Mesenchymal stem cell (in vitro differentiated cells and primary cell): ENCODE data around the gene RNF169. TPM values are rescaled to one million over a fixed set of nuclear protein-coding genes. Genes with fewer than 3 reads are reported as not detected.

Source experiments
- DNase-seq: peaks from one replicate; pipeline ENCODE4 v3.0.0-alpha.2; 2013
- H2AFZ ChIP-seq: one replicate; pipeline ENCODE4 v1.6.1; 2013; ENCODE audit warnings: low read depth, mild to moderate bottlenecking, control low read depth, inconsistent platforms, low read length, moderate library complexity
- H2AK5ac ChIP-seq: 2 replicates; pipeline ENCODE4 v1.6.1; 2013; ENCODE audit warnings: low read length, moderate library complexity, mild to moderate bottlenecking, inconsistent platforms; ENCODE audit not compliant: severe bottlenecking
- H2BK120ac ChIP-seq: one replicate; pipeline ENCODE4 v1.6.1; 2013; ENCODE audit warnings: low read depth, mild to moderate bottlenecking, inconsistent platforms, low read length, moderate library complexity
- H2BK12ac ChIP-seq, 2 experiments: one replicate each; pipeline ENCODE4 v1.6.1; 2013; ENCODE audit warnings: inconsistent platforms in 2 of 2, low read length in 2 of 2, mild to moderate bottlenecking in 2 of 2, moderate library complexity in 2 of 2, control low read depth in 1 of 2
- H2BK15ac ChIP-seq: one replicate; pipeline ENCODE4 v1.6.1; 2013; ENCODE audit warnings: mild to moderate bottlenecking, low read depth, inconsistent platforms; ENCODE audit not compliant: poor library complexity, severe bottlenecking
- H2BK5ac ChIP-seq: 2 replicates; pipeline ENCODE4 v1.6.1; 2013; ENCODE audit warnings: low read depth, mild to moderate bottlenecking, low read length, control low read depth, inconsistent platforms; ENCODE audit not compliant: poor library complexity, severe bottlenecking
- H3K14ac ChIP-seq, 2 experiments: one replicate each; pipeline ENCODE4 v1.6.1; 2013; ENCODE audit warnings: inconsistent platforms in 2 of 2, low read length in 2 of 2, control low read depth in 1 of 2, mild to moderate bottlenecking in 1 of 2, moderate library complexity in 1 of 2
- H3K18ac ChIP-seq, 2 experiments: one replicate each; pipeline ENCODE4 v1.6.1; 2013; ENCODE audit warnings: inconsistent platforms in 2 of 2, low read length in 2 of 2, control low read depth in 1 of 2, low read depth in 1 of 2, mild to moderate bottlenecking in 1 of 2
- H3K23ac ChIP-seq, 2 experiments: one replicate each; pipeline ENCODE4 v1.6.1; 2013; ENCODE audit warnings: inconsistent platforms in 2 of 2, low read length in 2 of 2, mild to moderate bottlenecking in 2 of 2, moderate library complexity in 2 of 2, control low read depth in 1 of 2
- H3K27ac ChIP-seq: 2 replicates; pipeline ENCODE4 v1.5.1; 2013; ENCODE audit warnings: mild to moderate bottlenecking, moderate library complexity, low read length, control low read depth, inconsistent platforms; ENCODE audit not compliant: poor library complexity, severe bottlenecking
- H3K27me3 ChIP-seq, 2 experiments: 2 replicates each; pipeline versions ENCODE4 v1.6.1 to v1.7.0; 2013; ENCODE audit warnings: low read length in 2 of 2, mild to moderate bottlenecking in 2 of 2, moderate library complexity in 2 of 2, control low read depth in 1 of 2, inconsistent platforms in 1 of 2; ENCODE audit not compliant: control insufficient read depth in 1 of 2, insufficient read depth in 1 of 2
- H3K36me3 ChIP-seq, 2 experiments: 2 replicates each; pipeline versions ENCODE4 v1.6.1 to v1.7.0; 2013; ENCODE audit warnings: low read length in 2 of 2, control low read depth in 1 of 2, inconsistent platforms in 1 of 2, low read depth in 1 of 2, mild to moderate bottlenecking in 1 of 2; ENCODE audit not compliant: insufficient read depth in 2 of 2, control insufficient read depth in 1 of 2
- H3K4ac ChIP-seq, 2 experiments: one replicate each; pipeline ENCODE4 v1.6.1; 2013; ENCODE audit warnings: inconsistent platforms in 2 of 2, low read length in 2 of 2, mild to moderate bottlenecking in 2 of 2, moderate library complexity in 2 of 2, control low read depth in 1 of 2, low read depth in 1 of 2
- H3K4me1 ChIP-seq: 2 replicates; pipeline ENCODE4 v1.6.1; 2013; ENCODE audit warnings: low read depth, low read length, control low read depth; ENCODE audit not compliant: control insufficient read depth, insufficient read depth
- H3K4me2 ChIP-seq: 2 replicates; pipeline ENCODE4 v1.6.1; 2013; ENCODE audit warnings: low read length, mild to moderate bottlenecking, inconsistent platforms; ENCODE audit not compliant: poor library complexity, severe bottlenecking
- H3K4me3 ChIP-seq, 2 experiments: 2 replicates each; pipeline versions ENCODE4 v1.5.1 to v1.7.0; 2013; ENCODE audit warnings: low read length in 2 of 2, mild to moderate bottlenecking in 2 of 2, control low read depth in 1 of 2, low read depth in 1 of 2; ENCODE audit not compliant: insufficient read depth in 1 of 2
- H3K79me1 ChIP-seq: replicated peaks from 2 replicates; pipeline ENCODE4 v1.6.1; 2013; ENCODE audit warnings: mild to moderate bottlenecking, control low read depth, low read length, inconsistent platforms; ENCODE audit not compliant: poor library complexity, severe bottlenecking
- H3K9ac ChIP-seq: 2 replicates; pipeline ENCODE4 v1.7.0; 2013; ENCODE audit warnings: mild to moderate bottlenecking, low read length, moderate library complexity
- H3K9me3 ChIP-seq: 2 replicates; pipeline ENCODE4 v1.7.0; 2013; ENCODE audit warnings: mild to moderate bottlenecking, low read length; ENCODE audit not compliant: control insufficient read depth
- H4K8ac ChIP-seq: one replicate; pipeline ENCODE4 v1.6.1; 2013; ENCODE audit warnings: inconsistent platforms, mild to moderate bottlenecking, low read length, moderate library complexity
- H4K91ac ChIP-seq: one replicate; pipeline ENCODE4 v1.6.1; 2013; ENCODE audit warnings: mild to moderate bottlenecking, low read length, inconsistent platforms
- WGBS: methylation state at CpG from one replicate; pipeline ENCODE4 v1.1.7; 2013; ENCODE audit warnings: mixed read lengths; 5-methylcytosine and 5-hydroxymethylcytosine counted together
- polyA plus RNA-seq, 2 experiments: library from polyadenylated mRNA; stranded (reverse); fragments of 200-250 nt; gene quantifications; one replicate each; pipeline ENCODE4 v1.2.3, GENCODE V29; 2013

RNF169 gene
- polyA plus RNA-seq (2013, experiment 1 of 2): 5.2 TPM
- polyA plus RNA-seq (2013, experiment 2 of 2): 5.0 TPM

- Histone ChIP-seq H3K4me1 (peaks cover 6% of the 10 kb centered on the region), H3K23ac (peak within 1 kb of the TSS in 1 of 2 experiments; percentile 8), H2BK15ac (peak within 1 kb of the TSS; percentile 98)
Observed at GRCh38 chr11:74748211-74749126, at the start of gene RNF169. Gene RNF169, plus strand, starts transcription at chr11:74748849. Its CDS starts 32 bp downstream, at chr11:74748881.

GRCh38 chr11:74699615-74700396 is 48.8 kb upstream of the RNF169 start:
- Histone ChIP-seq H3K79me1 (no peaks in the 10 kb centered on the region), H3K27ac (no peak overlapping the region), H3K36me3 (no peaks in the 10 kb centered on the region), H4K91ac (no peak overlapping the region), H3K27me3 (peaks cover 7 to 8% of the 10 kb centered on the region in 2 experiments), H2BK15ac (no peak overlapping the region), H4K8ac (no peak overlapping the region), H3K4me3 (no peak overlapping the region), H3K18ac (no peak overlapping the region), H3K9ac (no peak overlapping the region), H2AK5ac (no peak overlapping the region), H2AFZ (no peak overlapping the region), H3K4ac (no peak overlapping the region), H3K14ac (no peak overlapping the region), H3K9me3 (no peaks in the 10 kb centered on the region), H2BK120ac (no peak overlapping the region), H2BK12ac (no peak overlapping the region), H3K4me2 (no peak overlapping the region), H2BK5ac (no peak overlapping the region), H3K4me1 (peaks cover 5% of the 10 kb centered on the region), H3K23ac (no peak overlapping the region)
- WGBS: 88% methylated on average over 7 of the region's 9 CpGs
- no peak for DNase-seq

More at GRCh38 chr11:74748211-74749126, at the start of gene RNF169:
- Histone ChIP-seq H3K27ac (peak within 1 kb of the TSS; percentile 14), H3K14ac (peak within 1 kb of the TSS in 1 of 2 experiments; percentile 22), H4K8ac (peak within 1 kb of the TSS; percentile 85), H2BK12ac (no peak within 1 kb of the TSS), H3K27me3 (no peaks in the 10 kb centered on the region), H3K79me1 (no peaks in the 10 kb centered on the region), H3K4me2 (peak within 1 kb of the TSS; percentile 52), H3K18ac (peak within 1 kb of the TSS; percentile 74 to 99), H3K36me3 (no peaks in the 10 kb centered on the region), H2BK120ac (peak within 1 kb of the TSS; percentile 95), H3K4ac (peak within 1 kb of the TSS; percentile 42 to 79), H4K91ac (peak within 1 kb of the TSS; percentile 78), H2AK5ac (no peak within 1 kb of the TSS), H3K4me3 (peak within 1 kb of the TSS; percentile 73 to 99), H3K9me3 (no peaks in the 10 kb centered on the region), H3K9ac (peak within 1 kb of the TSS; percentile 93), H2AFZ (peak within 1 kb of the TSS; percentile 36), H2BK5ac (peak within 1 kb of the TSS; percentile 35)
- peak; percentile 98 for DNase-seq
- 3% methylated on average over 36 of the region's 47 CpGs for WGBS

GRCh38 chr11:74701351-74701750 is 47.3 kb upstream of the RNF169 start:
- peaks cover 5% of the 10 kb centered on the region for H3K4me1 ChIP-seq
- H3K4me2 ChIP-seq: no peak overlapping the region
- 53% methylated on average over 6 of the region's 8 CpGs for WGBS
- no peak overlapping the region for H3K23ac ChIP-seq
- no peak overlapping the region for H4K91ac ChIP-seq
- H3K4me3 ChIP-seq: no peak overlapping the region
- H2BK12ac ChIP-seq: no peak overlapping the region
- H3K36me3 ChIP-seq: no peaks in the 10 kb centered on the region
- DNase-seq: no peak
- no peak overlapping the region for H2AFZ ChIP-seq
- no peaks in the 10 kb centered on the region for H3K9me3 ChIP-seq
- no peak overlapping the region for H3K9ac ChIP-seq
- H3K27ac ChIP-seq: no peak overlapping the region
- no peak overlapping the region for H3K4ac ChIP-seq
- H2BK15ac ChIP-seq: no peak overlapping the region
- no peak overlapping the region for H3K18ac ChIP-seq
- H3K27me3 ChIP-seq: peaks cover 7 to 17% of the 10 kb centered on the region in 2 experiments
- no peak overlapping the region for H2BK120ac ChIP-seq
- H3K14ac ChIP-seq: no peak overlapping the region
- H2AK5ac ChIP-seq: no peak overlapping the region
- H4K8ac ChIP-seq: no peak overlapping the region
- no peaks in the 10 kb centered on the region for H3K79me1 ChIP-seq
- no peak overlapping the region for H2BK5ac ChIP-seq
